ENCODE measurements around the gene GPC3.

- no peak for TF ChIP-seq POLR2A (IDR thresholded peaks at IDR 0.05)
- TF ChIP-seq, protein P1, sequence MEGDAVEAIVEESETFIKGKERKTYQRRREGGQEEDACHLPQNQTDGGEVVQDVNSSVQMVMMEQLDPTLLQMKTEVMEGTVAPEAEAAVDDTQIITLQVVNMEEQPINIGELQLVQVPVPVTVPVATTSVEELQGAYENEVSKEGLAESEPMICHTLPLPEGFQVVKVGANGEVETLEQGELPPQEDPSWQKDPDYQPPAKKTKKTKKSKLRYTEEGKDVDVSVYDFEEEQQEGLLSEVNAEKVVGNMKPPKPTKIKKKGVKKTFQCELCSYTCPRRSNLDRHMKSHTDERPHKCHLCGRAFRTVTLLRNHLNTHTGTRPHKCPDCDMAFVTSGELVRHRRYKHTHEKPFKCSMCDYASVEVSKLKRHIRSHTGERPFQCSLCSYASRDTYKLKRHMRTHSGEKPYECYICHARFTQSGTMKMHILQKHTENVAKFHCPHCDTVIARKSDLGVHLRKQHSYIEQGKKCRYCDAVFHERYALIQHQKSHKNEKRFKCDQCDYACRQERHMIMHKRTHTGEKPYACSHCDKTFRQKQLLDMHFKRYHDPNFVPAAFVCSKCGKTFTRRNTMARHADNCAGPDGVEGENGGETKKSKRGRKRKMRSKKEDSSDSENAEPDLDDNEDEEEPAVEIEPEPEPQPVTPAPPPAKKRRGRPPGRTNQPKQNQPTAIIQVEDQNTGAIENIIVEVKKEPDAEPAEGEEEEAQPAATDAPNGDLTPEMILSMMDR (IDR thresholded peaks at IDR 0.05), result no peak
These were observed 401.6 kb downstream of the GPC3 start for GRCh38 chrX:133583825-133584224.

Measured in thyroid gland (tissue), 4 donors.